COR-L47 (cell line): ENCODE results near the gene C16orf86.

Experiments used
- DNase-seq: peaks from one replicate; lab custom pipeline; 2025; lab: John Stamatoyannopoulos, UW

C16orf86 gene

GRCh38 chr16:67694611-67695010 is 28.0 kb downstream of the C16orf86 start:
- no peak for DNase-seq

- no peak for DNase-seq
Measured at GRCh38 chr16:67697422-67698185, 31.0 kb downstream of the C16orf86 start.

- DNase-seq, result no peak
Measured at GRCh38 chr16:67699265-67699664, 32.7 kb downstream of the C16orf86 start.

- DNase-seq, result no peak
Measured at GRCh38 chr16:67701420-67701819, 34.8 kb downstream of the C16orf86 start.

GRCh38 chr16:67702130-67702529 is 35.5 kb downstream of the C16orf86 start:
- no peak for DNase-seq

- DNase-seq, result no peak
Measured at GRCh38 chr16:67703626-67704025, 37.0 kb downstream of the C16orf86 start.

GRCh38 chr16:67704110-67704509 is 37.5 kb downstream of the C16orf86 start:
- DNase-seq, result no peak

GRCh38 chr16:67707210-67707609 is 40.6 kb downstream of the C16orf86 start:
- no peak for DNase-seq

- no peak for DNase-seq
Measured at GRCh38 chr16:67707790-67708189, 41.2 kb downstream of the C16orf86 start.

- DNase-seq, result no peak
Measured at GRCh38 chr16:67708368-67708771, 41.8 kb downstream of the C16orf86 start.

- no peak for DNase-seq
Measured at GRCh38 chr16:67709050-67709449, 42.4 kb downstream of the C16orf86 start.

- no peak for DNase-seq
Measured at GRCh38 chr16:67710607-67711006, 44.0 kb downstream of the C16orf86 start.

- DNase-seq, result no peak
Measured at GRCh38 chr16:67713647-67714273, 47.1 kb downstream of the C16orf86 start.

- DNase-seq, result no peak
Measured at GRCh38 chr16:67714522-67714921, 47.9 kb downstream of the C16orf86 start.

- DNase-seq, result no peak
Measured at GRCh38 chr16:67716097-67716496, 49.5 kb downstream of the C16orf86 start.
